Activated CD4-positive, alpha-beta T cell treated with anti-CD3 and anti-CD28 coated beads for 36 hours (primary cell): ENCODE results near the gene LRP8. TPM values are rescaled to one million over a fixed set of nuclear protein-coding genes. Genes with fewer than 3 reads are reported as not detected.
A peak's percentile ranks its signal among the peaks of the same experiment; 100 is the strongest.
"Not testable (repeated sequence)": the region's sequence is repeated elsewhere in the genome, so short reads cannot be mapped to it uniquely, and the experiment has no call there.

Experiments
- ATAC-seq: fragments of 200-7000 bp; cut with Tn5 transposase; one replicate; pipeline ENCODE4 v1.10.0; 2021; ENCODE audit warnings: mild to moderate bottlenecking, moderate library complexity
- CTCF ChIA-PET: fragments of 350-600 bp; sonication (Branson Sonifier 250); formaldehyde crosslinking; loops from one replicate; lab custom pipeline; 2021; ENCODE audit warnings: antibody characterized with exemption; lab: Charles Lee
- POLR2A ChIA-PET: fragments of 350-600 bp; sonication (Branson Sonifier 250); formaldehyde crosslinking; loops from one replicate; lab custom pipeline; 2021; ENCODE audit warnings: antibody characterized with exemption, inconsistent platforms; lab: Charles Lee
- DNase-seq: peaks from one replicate; pipeline ENCODE4 v3.0.0-alpha.2; 2020
- H3K27ac Mint-ChIP-seq: one replicate; pipeline ENCODE4 v1.8.0; 2021; ENCODE audit warnings: mixed read lengths
- H3K27me3 Mint-ChIP-seq: one replicate; pipeline ENCODE4 v1.8.0; 2021; ENCODE audit warnings: mixed read lengths
- H3K36me3 Mint-ChIP-seq: one replicate; pipeline ENCODE4 v1.8.0; 2021; ENCODE audit warnings: low read depth, mixed read lengths
- H3K4me1 Mint-ChIP-seq: one replicate; pipeline ENCODE4 v1.8.0; 2021; ENCODE audit warnings: mixed read lengths
- H3K4me3 Mint-ChIP-seq: one replicate; pipeline ENCODE4 v1.8.0; 2021; ENCODE audit warnings: mild to moderate bottlenecking, moderate library complexity, mixed read lengths
- H3K9me3 Mint-ChIP-seq: one replicate; pipeline ENCODE4 v1.8.0; 2021; ENCODE audit warnings: low read depth, mixed read lengths
- intact Hi-C, 2 experiments: fragments of 100-400 bp; cut with DNase I in 1 of 2; cut with micrococcal nuclease in 1 of 2; formaldehyde crosslinking; loops; one replicate each; pipeline versions ENCODE4 v1.14.2 to v1.15.1; 2022 to 2024; cut with DNase I, micrococcal nuclease
- total RNA-seq, 2 experiments: library from RNA; stranded (reverse); gene quantifications; one replicate each; pipeline ENCODE4 v1.2.3, GENCODE V29; 2021

Gene LRP8
- total RNA-seq, 2 experiments from 2014 or later = 40.6 to 46.5 TPM

- no peak for ATAC-seq
- POLR2A ChIA-PET = no interaction called here
- H3K4me1 Mint-ChIP-seq = peaks cover 24% of the 10 kb centered on the region
- intact Hi-C loops = loop anchor here (1.0 to 10.0 kb wide), 12 partner anchors 19 to 1186 kb away; partner anchors contain the start of genes CPT2 (in 2 of the 2), MAGOH (in 2 of the 2), BTF3L4 (in 1 of the 2) and IFT25 (in 1 of the 2)
- H3K27ac Mint-ChIP-seq = peak overlapping the region; percentile 94
- DNase-seq = no peak
- H3K4me3 Mint-ChIP-seq = peak overlapping the region; percentile 87
- CTCF ChIA-PET = interaction anchor here (0.6 to 0.8 kb wide), 3 partner anchors 10 to 307 kb away, joined by 3 to 7 read pairs (median 4); no protein-coding TSS in a partner anchor
- no peaks in the 10 kb centered on the region for H3K27me3 Mint-ChIP-seq
- no peaks in the 10 kb centered on the region for H3K9me3 Mint-ChIP-seq
- H3K36me3 Mint-ChIP-seq = peaks cover 14% of the 10 kb centered on the region
Observed at GRCh38 chr1:53219711-53220110, 108.2 kb downstream of the LRP8 start.

- POLR2A ChIA-PET = no interaction called here
Observed at GRCh38 chr1:53218201-53218600, 109.7 kb downstream of the LRP8 start.

DNA sequence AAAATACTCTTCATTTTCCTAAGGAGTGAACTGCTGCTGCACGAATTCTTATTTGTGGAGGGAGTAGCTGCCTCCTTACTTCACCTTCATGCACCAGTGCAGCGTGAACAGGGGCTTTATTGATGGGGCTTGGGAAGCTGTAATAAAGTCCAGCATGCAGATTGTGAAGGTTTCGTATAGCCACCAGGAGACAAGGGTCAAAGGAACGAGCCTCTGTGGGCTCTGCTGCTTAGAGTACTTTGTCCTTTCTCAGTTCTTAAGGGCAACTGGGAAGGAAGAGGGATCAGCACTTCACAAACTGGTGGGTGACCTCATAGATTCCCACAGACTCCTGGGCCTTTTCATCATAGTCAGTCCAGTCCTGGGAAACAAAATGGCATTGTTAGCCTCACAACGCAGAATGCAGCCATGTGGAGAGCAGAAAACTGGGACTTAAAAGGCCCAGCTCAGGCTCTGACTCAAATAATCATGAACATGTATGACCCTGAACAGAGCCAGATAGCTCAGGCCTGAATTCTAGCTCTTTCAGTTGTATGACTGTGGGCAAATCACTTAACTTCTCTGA is 113.4 kb downstream of the LRP8 start:
- peaks cover 13% of the 10 kb centered on the region for H3K4me1 Mint-ChIP-seq
- no peaks in the 10 kb centered on the region for H3K9me3 Mint-ChIP-seq
- H3K27me3 Mint-ChIP-seq = no peaks in the 10 kb centered on the region
- intact Hi-C loops = no loop called here
- CTCF ChIA-PET = interaction anchor here (0.6 to 1.6 kb wide), 7 partner anchors 13 to 36 kb away, joined by 3 to 4 read pairs (median 3); no protein-coding TSS in a partner anchor
- no peak overlapping the region for H3K27ac Mint-ChIP-seq
- POLR2A ChIA-PET = no interaction called here
- DNase-seq = no peak
- peaks cover 38% of the 10 kb centered on the region for H3K36me3 Mint-ChIP-seq
- H3K4me3 Mint-ChIP-seq = no peak overlapping the region
- ATAC-seq = no peak

More at GRCh38 chr1:53218201-53218600, 109.7 kb downstream of the LRP8 start:
- Mint-ChIP-seq H3K4me1 (peaks cover 24% of the 10 kb centered on the region), H3K27me3 (no peaks in the 10 kb centered on the region), H3K36me3 (peaks cover 26% of the 10 kb centered on the region), H3K4me3 (no peak overlapping the region), H3K27ac (peak overlapping the region; percentile 94), H3K9me3 (no peaks in the 10 kb centered on the region)
- DNase-seq (no peak), ATAC-seq (no peak)
- intact Hi-C loops = no loop called here
- CTCF ChIA-PET = interaction anchor here (0.6 kb wide), 1 partner anchor 25 kb away, joined by 3 read pairs; no protein-coding TSS in a partner anchor

DNA sequence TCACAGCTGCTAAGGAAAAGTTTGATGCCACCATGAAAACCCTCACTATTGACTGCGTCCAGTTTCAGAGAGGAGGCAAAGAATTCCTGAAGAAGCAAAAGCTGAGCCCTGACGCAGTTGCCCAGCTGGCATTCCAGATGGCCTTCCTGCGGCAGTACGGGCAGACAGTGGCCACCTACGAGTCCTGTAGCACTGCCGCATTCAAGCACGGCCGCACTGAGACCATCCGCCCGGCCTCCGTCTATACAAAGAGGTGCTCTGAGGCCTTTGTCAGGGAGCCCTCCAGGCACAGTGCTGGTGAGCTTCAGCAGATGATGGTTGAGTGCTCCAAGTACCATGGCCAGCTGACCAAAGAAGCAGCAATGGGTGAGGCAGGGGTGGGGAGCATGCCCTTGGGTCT is 116.9 kb downstream of the LRP8 start:
- peaks cover 49% of the 10 kb centered on the region for H3K36me3 Mint-ChIP-seq
- no peaks in the 10 kb centered on the region for H3K27me3 Mint-ChIP-seq
- CTCF ChIA-PET = interaction anchor here (1.5 kb wide), 1 partner anchor 9 kb away, joined by 5 read pairs; no protein-coding TSS in a partner anchor
- H3K4me1 Mint-ChIP-seq = no peaks in the 10 kb centered on the region
- peaks cover 7% of the 10 kb centered on the region for H3K9me3 Mint-ChIP-seq
- intact Hi-C loops = no loop called here
- no peak overlapping the region for H3K27ac Mint-ChIP-seq
- no peak for ATAC-seq
- DNase-seq = no peak
- POLR2A ChIA-PET = no interaction called here
- H3K4me3 Mint-ChIP-seq = no peak overlapping the region

- CTCF ChIA-PET = no interaction called here
- H3K9me3 Mint-ChIP-seq = peaks cover 7% of the 10 kb centered on the region
- intact Hi-C loops = no loop called here
- POLR2A ChIA-PET = no interaction called here
- ATAC-seq (no peak), DNase-seq (no peak)
- no peaks in the 10 kb centered on the region for H3K4me1 Mint-ChIP-seq
- no peak overlapping the region for H3K27ac Mint-ChIP-seq
- H3K36me3 Mint-ChIP-seq = peaks cover 52% of the 10 kb centered on the region
- no peaks in the 10 kb centered on the region for H3K27me3 Mint-ChIP-seq
- no peak overlapping the region for H3K4me3 Mint-ChIP-seq
Observed at GRCh38 chr1:53210352-53210751, 117.5 kb downstream of the LRP8 start.

- H3K27me3 Mint-ChIP-seq = no peaks in the 10 kb centered on the region
- CTCF ChIA-PET = no interaction called here
Observed at GRCh38 chr1:53207726-53208125, 120.1 kb downstream of the LRP8 start.

GRCh38 chr1:53206735-53207379 is 121.0 kb downstream of the LRP8 start:
- CTCF ChIA-PET = no interaction called here
- peaks cover 59% of the 10 kb centered on the region for H3K36me3 Mint-ChIP-seq
- no peak for DNase-seq
- H3K4me3 Mint-ChIP-seq = no peak overlapping the region
- no peaks in the 10 kb centered on the region for H3K4me1 Mint-ChIP-seq
- no peaks in the 10 kb centered on the region for H3K27me3 Mint-ChIP-seq
- intact Hi-C loops = no loop called here
- no peak for ATAC-seq
- POLR2A ChIA-PET = no interaction called here
- no peak overlapping the region for H3K27ac Mint-ChIP-seq
- peaks cover 12% of the 10 kb centered on the region for H3K9me3 Mint-ChIP-seq

More at GRCh38 chr1:53207726-53208125, 120.1 kb downstream of the LRP8 start:
- DNase-seq (no peak), ATAC-seq (no peak)
- Mint-ChIP-seq H3K36me3 (peaks cover 59% of the 10 kb centered on the region), H3K4me3 (no peak overlapping the region), H3K9me3 (peaks cover 12% of the 10 kb centered on the region), H3K27ac (no peak overlapping the region), H3K4me1 (no peaks in the 10 kb centered on the region)
- intact Hi-C loops = no loop called here
- POLR2A ChIA-PET = no interaction called here

GRCh38 chr1:53206083-53206685 is 121.7 kb downstream of the LRP8 start:
- CTCF ChIA-PET = not testable (repeated sequence)

DNA sequence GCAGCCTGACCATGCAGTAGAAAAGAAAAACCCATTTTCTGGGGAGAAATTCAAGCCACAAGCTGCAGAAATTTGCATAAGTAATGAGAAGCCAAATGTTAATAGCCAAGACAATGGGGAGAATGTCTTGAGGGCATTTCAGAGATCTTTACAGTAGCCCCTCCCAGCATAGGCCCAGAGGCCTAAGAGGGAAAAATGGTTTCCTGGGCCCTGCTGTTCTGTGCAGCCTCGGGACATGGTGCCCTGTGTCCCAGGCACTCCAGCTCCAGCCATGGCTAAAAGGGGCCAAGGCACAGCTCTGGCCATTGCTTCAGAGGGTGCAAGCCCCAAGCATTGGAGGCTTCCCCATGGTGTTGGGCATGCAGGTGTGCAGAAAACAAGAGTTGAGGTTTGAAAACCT is 122.4 kb downstream of the LRP8 start:
- ATAC-seq, H3K27ac Mint-ChIP-seq, CTCF ChIA-PET, H3K4me3 Mint-ChIP-seq, H3K4me1 Mint-ChIP-seq, H3K27me3 Mint-ChIP-seq, POLR2A ChIA-PET, DNase-seq, intact Hi-C loops: not testable (repeated sequence)
- peaks cover 59% of the 10 kb centered on the region for H3K36me3 Mint-ChIP-seq
- H3K9me3 Mint-ChIP-seq = peaks cover 12% of the 10 kb centered on the region

More at GRCh38 chr1:53206083-53206685, 121.7 kb downstream of the LRP8 start:
- H3K4me1 Mint-ChIP-seq, intact Hi-C loops, H3K27me3 Mint-ChIP-seq, H3K4me3 Mint-ChIP-seq, ATAC-seq, H3K27ac Mint-ChIP-seq, POLR2A ChIA-PET: not testable (repeated sequence)
- DNase-seq = peak; percentile 25
- H3K36me3 Mint-ChIP-seq = peaks cover 59% of the 10 kb centered on the region
- H3K9me3 Mint-ChIP-seq = peaks cover 12% of the 10 kb centered on the region

GRCh38 chr1:53203466-53203865 is 124.4 kb downstream of the LRP8 start:
- CTCF ChIA-PET = no interaction called here
- no peak overlapping the region for H3K4me3 Mint-ChIP-seq
- H3K27ac Mint-ChIP-seq = no peak overlapping the region
- POLR2A ChIA-PET = no interaction called here
- no peak for DNase-seq
- H3K4me1 Mint-ChIP-seq = peaks cover 6% of the 10 kb centered on the region
- no peaks in the 10 kb centered on the region for H3K27me3 Mint-ChIP-seq
- peaks cover 12% of the 10 kb centered on the region for H3K9me3 Mint-ChIP-seq
- no peak for ATAC-seq
- H3K36me3 Mint-ChIP-seq = peaks cover 52% of the 10 kb centered on the region
- intact Hi-C loops = no loop called here

- Mint-ChIP-seq H3K27me3 (no peaks in the 10 kb centered on the region), H3K4me1 (peaks cover 25% of the 10 kb centered on the region), H3K9me3 (no peaks in the 10 kb centered on the region), H3K27ac (peak overlapping the region; percentile 99), H3K4me3 (peak overlapping the region; percentile 98), H3K36me3 (peaks cover 21% of the 10 kb centered on the region)
- ChIA-PET CTCF (interaction anchor here (0.6 to 1.5 kb wide), 3 partner anchors 16 to 18 kb away, joined by 3 to 4 read pairs (median 3); no protein-coding TSS in a partner anchor), POLR2A (no interaction called here)
- ATAC-seq (no peak), DNase-seq (no peak)
- intact Hi-C loops = loop anchor here (5.0 to 10.0 kb wide), 5 partner anchors 186 to 1141 kb away; partner anchors contain the start of genes BTF3L4 (in 1 of the 2), CC2D1B (in 1 of the 2), TUT4 (in 1 of the 2) and TXNDC12 (in 1 of the 2)
Observed at GRCh38 chr1:53198241-53198651, 129.6 kb downstream of the LRP8 start.
